ENCODE measurements around the gene PAX5. TPM values are rescaled to one million over a fixed set of nuclear protein-coding genes. Genes with fewer than 3 reads are reported as not detected.

PAX5 gene
- total RNA-seq, 1 experiment from 2014 or later = 0.39 TPM

GRCh38 chr9:36939655-36940499 is 94.2 kb downstream of the PAX5 start:
- H2BK120ac ChIP-seq (ENCODE audit: low read depth, low read length, poor library complexity, severe bottlenecking) = no peak overlapping the region
- no peak overlapping the region for H4K5ac ChIP-seq (ENCODE audit: insufficient read length, low read depth, low read length)
- peak; percentile 23 for DNase-seq
- H4K20me1 ChIP-seq (ENCODE audit: control insufficient read depth, insufficient read depth, insufficient read length) = no peaks in the 10 kb centered on the region
- H3K9me3 ChIP-seq (ENCODE audit: control insufficient read depth, low read depth, low read length) = no peaks in the 10 kb centered on the region
- no peaks in the 10 kb centered on the region for H3K27me3 ChIP-seq (ENCODE audit: insufficient read depth, low read length)
- no peak overlapping the region for H3K23ac ChIP-seq (ENCODE audit: insufficient read length, low read depth, low read length)
- no peak overlapping the region for H2BK15ac ChIP-seq (ENCODE audit: low read depth, low read length)
- H2BK5ac ChIP-seq (ENCODE audit: insufficient read length, low read length) = no peak overlapping the region
- no peak overlapping the region for H4K8ac ChIP-seq (replicated peaks; ENCODE audit: insufficient read length, low read depth, low read length)
- Mint-ChIP-seq H3K4me3 (no peak overlapping the region), H3K4me1 (peaks cover 20 to 34% of the 10 kb centered on the region in 2 experiments), H3K27me3 (ENCODE audit: low read depth) (peaks cover 9% of the 10 kb centered on the region), H3K27ac (0 out of 7 replicates have a peak overlapping the region, but pooled peaks of 1 of the 3 experiments have one; percentile 58), H3K36me3 (ENCODE audit: insufficient read depth in 1 of 3, low read depth in 3 of 3) (no peaks in the 10 kb centered on the region; a peak in 1 of 7 replicates), H3K9me3 (no peaks in the 10 kb centered on the region)
- H3K23me2 ChIP-seq (ENCODE audit: insufficient read length, low read depth, low read length, poor library complexity, severe bottlenecking) = no peaks in the 10 kb centered on the region
- H3K9ac ChIP-seq (ENCODE audit: extremely low read depth, insufficient read length, low read length) = no peak overlapping the region
- H3K4me1 ChIP-seq (ENCODE audit: insufficient read depth, low read length) = peaks cover 3% of the 10 kb centered on the region; the same call in 1 of the 2 replicates
- no peak overlapping the region for H2AFZ ChIP-seq (ENCODE audit: low read length)
- no peak overlapping the region for H3K14ac ChIP-seq (ENCODE audit: insufficient read depth, low read length)
- H2BK20ac ChIP-seq (ENCODE audit: low read depth, low read length, poor library complexity, severe bottlenecking) = no peak overlapping the region
- no peaks in the 10 kb centered on the region for H3K79me1 ChIP-seq (ENCODE audit: insufficient read depth, low read depth, low read length, poor library complexity, severe bottlenecking)
- H3K79me2 ChIP-seq (ENCODE audit: insufficient read depth, low read length) = no peaks in the 10 kb centered on the region
- no peak overlapping the region for H4K91ac ChIP-seq (ENCODE audit: insufficient read length, low read depth, low read length)
- TF ChIP-seq CTCF (conservative IDR thresholded peaks at IDR 0.05) = no peak
- no CpG with 5 or more reads among the region's 28 CpGs for WGBS (ENCODE audit: extremely low coverage, insufficient read length, low lambda C conversion rate)
- no peak overlapping the region for H2AK5ac ChIP-seq (ENCODE audit: insufficient read length, low read length)
- no peak overlapping the region for H3K4me2 ChIP-seq (ENCODE audit: insufficient read depth, insufficient read length, low read length)
- H2BK12ac ChIP-seq (ENCODE audit: insufficient read length, low read depth, low read length) = no peak overlapping the region
- no peak overlapping the region for H3K4ac ChIP-seq (ENCODE audit: low read depth, low read length)
- no peak overlapping the region for H3K18ac ChIP-seq (ENCODE audit: insufficient read length, low read depth, low read length)
- H3T11ph ChIP-seq (ENCODE audit: low read length) = no peak overlapping the region
- H3K56ac ChIP-seq (ENCODE audit: insufficient read length, low read depth, low read length) = no peak overlapping the region
- H3K27ac ChIP-seq (ENCODE audit: insufficient read length, low read depth, low read length) = no peak overlapping the region
